Activated T-cell treated with anti-CD3 and anti-CD28 coated beads for 4 hours (primary cell): ENCODE results near the gene SPAG5.

Experiments used
- DNase-seq: peaks from one replicate; pipeline ENCODE4 v3.0.0-alpha.2; 2020

Gene SPAG5

GRCh38 chr17:28538296-28538895, 60.4 kb downstream of the SPAG5 start:
- DNase-seq, result no peak

- no peak for DNase-seq
Measured at GRCh38 chr17:28537219-28537610, 61.6 kb downstream of the SPAG5 start.

- no peak for DNase-seq
Measured at GRCh38 chr17:28536532-28537218, 62.1 kb downstream of the SPAG5 start.

- no peak for DNase-seq
Measured at GRCh38 chr17:28534740-28535375, 64.0 kb downstream of the SPAG5 start.

- DNase-seq, result no peak
Measured at GRCh38 chr17:28533091-28533807, 65.6 kb downstream of the SPAG5 start.

- DNase-seq, result no peak
Measured at GRCh38 chr17:28532050-28532960, 66.5 kb downstream of the SPAG5 start.

GRCh38 chr17:28530926-28531325, 67.9 kb downstream of the SPAG5 start:
- DNase-seq, result no peak

GRCh38 chr17:28530250-28530649, 68.6 kb downstream of the SPAG5 start:
- DNase-seq, result no peak

- no peak for DNase-seq
Measured at GRCh38 chr17:28529013-28529400, 69.8 kb downstream of the SPAG5 start.

GRCh38 chr17:28528327-28529012, 70.4 kb downstream of the SPAG5 start:
- no peak for DNase-seq

- DNase-seq, result no peak
Measured at GRCh38 chr17:28527859-28528258, 71.0 kb downstream of the SPAG5 start.
